HG03175 (cell line): ENCODE data around the gene KPRP.

Experiments used
- ATAC-seq: cut with Tn5 transposase; IDR thresholded peaks from one replicate; pipeline ENCODE4 v1.9.1; 2021; ENCODE audit warnings: mild to moderate bottlenecking, moderate library complexity; ENCODE audit not compliant: unreplicated experiment

Gene KPRP, protein sequence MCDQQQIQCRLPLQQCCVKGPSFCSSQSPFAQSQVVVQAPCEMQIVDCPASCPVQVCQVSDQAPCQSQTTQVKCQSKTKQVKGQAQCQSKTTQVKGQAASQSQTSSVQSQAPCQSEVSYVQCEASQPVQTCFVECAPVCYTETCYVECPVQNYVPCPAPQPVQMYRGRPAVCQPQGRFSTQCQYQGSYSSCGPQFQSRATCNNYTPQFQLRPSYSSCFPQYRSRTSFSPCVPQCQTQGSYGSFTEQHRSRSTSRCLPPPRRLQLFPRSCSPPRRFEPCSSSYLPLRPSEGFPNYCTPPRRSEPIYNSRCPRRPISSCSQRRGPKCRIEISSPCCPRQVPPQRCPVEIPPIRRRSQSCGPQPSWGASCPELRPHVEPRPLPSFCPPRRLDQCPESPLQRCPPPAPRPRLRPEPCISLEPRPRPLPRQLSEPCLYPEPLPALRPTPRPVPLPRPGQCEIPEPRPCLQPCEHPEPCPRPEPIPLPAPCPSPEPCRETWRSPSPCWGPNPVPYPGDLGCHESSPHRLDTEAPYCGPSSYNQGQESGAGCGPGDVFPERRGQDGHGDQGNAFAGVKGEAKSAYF

GRCh38 chr1:152757747-152758146 lies at the start of gene KPRP:
Gene KPRP, plus strand, starts transcription at chr1:152758025. Its CDS starts 1,564 bp downstream, at chr1:152759589.
- ATAC-seq: no peak

DNA sequence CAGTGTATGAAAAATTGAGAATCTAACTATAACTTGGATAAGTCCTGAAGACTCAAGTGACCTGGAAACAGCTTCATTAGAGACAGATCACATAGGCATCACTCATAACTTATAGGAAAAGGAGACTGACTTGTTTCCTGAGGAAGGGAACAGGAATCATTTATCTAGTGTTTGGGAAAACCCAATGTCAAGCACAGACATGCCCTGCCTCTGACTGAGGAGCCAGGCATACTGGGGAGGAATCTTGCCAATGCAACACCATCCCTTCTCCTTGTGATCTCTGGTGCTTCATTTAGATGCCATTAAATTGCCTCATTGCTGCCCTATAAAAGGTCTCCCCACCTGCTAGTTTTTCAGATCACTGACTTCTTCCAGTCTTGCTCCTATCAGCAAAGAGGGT lies 39.6 kb upstream of the KPRP start:
- ATAC-seq: no peak

DNA sequence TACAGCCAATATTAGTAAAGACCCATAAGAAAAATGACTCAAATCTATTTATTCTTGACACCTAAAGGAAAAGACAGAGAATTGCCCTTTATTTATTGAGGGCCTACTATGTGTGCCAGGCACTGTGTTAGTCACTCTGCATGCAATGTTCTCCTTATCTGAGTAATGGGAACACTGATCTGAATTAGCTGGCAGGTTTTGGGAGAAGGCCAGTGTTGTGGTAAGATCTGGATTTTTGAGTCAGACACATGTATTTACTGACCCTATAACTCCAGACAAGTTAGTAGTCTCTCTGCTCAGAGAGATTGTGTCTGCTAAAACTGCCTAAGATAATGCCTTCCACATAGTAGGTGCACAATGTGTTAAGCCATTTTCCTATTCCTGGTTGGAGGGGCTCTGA lies 32.6 kb upstream of the KPRP start:
- ATAC-seq: no peak

GRCh38 chr1:152728986-152729385 lies 28.8 kb upstream of the KPRP start:
- ATAC-seq: no peak

GRCh38 chr1:152735648-152736047 lies 22.2 kb upstream of the KPRP start:
- ATAC-seq: no peak

GRCh38 chr1:152737997-152738396 lies 19.8 kb upstream of the KPRP start:
- ATAC-seq: no peak

DNA sequence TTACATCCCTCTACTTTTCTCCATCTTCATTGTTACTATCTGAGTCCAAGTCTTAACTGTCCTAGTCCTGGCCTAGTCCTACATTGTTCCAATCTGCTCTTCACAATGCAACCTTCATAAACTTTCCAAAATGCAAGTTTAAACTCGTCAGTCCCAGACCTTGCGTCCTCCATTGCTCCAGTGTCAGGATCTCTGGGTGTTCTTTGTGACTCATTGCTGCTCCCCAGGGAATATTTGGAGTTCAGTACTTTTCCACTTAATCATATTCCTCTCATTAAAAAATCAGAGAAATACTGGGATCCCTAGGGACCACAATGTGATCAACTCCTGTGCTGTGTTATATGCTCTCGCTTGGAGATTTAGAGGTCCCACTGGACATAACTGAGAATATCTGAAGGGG lies 18.0 kb upstream of the KPRP start:
- no peak for ATAC-seq

- ATAC-seq: no peak
These were observed 16.2 kb upstream of the KPRP start for GRCh38 chr1:152741656-152742055.

DNA sequence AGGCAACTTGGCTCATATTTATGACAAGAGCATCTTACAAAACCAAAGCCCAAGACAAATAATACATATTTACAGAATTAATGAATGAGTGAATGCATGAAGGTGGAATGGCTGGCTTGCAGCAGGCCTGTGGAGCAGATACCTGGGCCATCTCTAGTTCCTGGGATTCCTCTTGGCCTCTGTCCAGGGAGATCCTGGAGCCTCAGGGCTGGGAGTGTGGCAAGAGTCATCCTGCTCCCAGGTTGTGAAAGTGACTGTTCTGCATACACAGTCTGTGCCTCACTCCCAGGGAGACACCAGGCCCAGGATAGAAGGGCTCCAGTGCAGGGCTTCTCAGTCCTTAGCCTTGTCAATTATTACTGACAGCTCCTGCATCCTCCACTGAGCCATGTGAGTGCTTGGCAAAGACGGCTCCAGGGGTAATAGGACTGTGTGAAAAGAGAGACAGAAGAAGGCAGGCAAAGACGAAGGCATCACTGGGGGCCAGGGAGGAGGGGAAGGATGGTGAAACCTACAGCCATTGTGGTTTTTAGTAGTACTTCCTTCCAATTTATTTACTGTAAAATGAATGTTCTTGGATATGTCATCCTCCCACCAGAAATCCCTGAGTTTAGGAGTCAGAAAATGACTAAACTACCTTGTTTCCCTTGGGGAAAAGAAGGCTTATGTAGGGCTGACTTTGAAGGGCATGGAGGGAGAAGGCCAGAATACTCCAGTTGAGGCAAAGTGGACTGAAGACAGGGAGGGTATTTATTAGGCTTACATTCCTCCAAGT lies 14.3 kb upstream of the KPRP start:
- ATAC-seq: no peak

- ATAC-seq: no peak
These were observed 12.5 kb upstream of the KPRP start for GRCh38 chr1:152745289-152745704.

DNA sequence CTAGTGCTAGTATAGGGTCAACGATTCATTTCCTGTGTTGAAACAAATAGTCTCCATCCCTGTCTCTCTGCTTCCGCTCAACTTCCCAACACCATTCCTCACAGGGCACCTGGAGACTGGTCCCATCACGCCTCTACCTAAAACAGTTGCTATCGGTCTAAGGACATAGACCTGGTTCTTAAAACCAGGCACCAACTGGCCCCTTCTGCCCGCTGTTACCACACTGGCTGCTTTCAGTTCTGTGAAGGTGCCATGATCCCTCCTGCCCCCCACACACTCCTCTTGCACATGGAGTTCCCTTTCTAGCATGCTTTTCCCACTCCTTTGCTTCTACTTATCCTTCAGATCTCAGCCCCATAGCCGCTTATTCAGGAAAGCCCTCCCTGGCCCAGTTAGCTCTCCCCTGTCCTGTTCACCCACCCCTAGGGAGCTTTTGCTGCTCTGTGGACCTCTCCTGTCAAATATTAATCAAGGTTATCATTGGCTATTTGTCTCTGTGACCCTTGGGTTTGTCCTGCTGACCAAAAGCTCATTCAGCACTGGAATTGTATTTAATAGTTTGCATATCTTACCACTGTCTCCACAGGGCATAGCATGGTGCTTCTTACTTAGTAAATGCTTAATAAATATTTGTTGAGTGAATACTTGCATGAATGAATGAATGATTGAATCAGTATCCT lies 11.9 kb upstream of the KPRP start:
- ATAC-seq: no peak

- ATAC-seq: no peak
These were observed 10.0 kb upstream of the KPRP start for GRCh38 chr1:152747831-152748230.

GRCh38 chr1:152752225-152752624 lies 5.6 kb upstream of the KPRP start:
- ATAC-seq: no peak

GRCh38 chr1:152753586-152753985 lies 4.2 kb upstream of the KPRP start:
- no peak for ATAC-seq

GRCh38 chr1:152756872-152757271 lies 953 bp upstream of the KPRP start:
- no peak for ATAC-seq

- no peak for ATAC-seq
These were observed 811 bp downstream of the KPRP start for GRCh38 chr1:152758636-152759035.

DNA sequence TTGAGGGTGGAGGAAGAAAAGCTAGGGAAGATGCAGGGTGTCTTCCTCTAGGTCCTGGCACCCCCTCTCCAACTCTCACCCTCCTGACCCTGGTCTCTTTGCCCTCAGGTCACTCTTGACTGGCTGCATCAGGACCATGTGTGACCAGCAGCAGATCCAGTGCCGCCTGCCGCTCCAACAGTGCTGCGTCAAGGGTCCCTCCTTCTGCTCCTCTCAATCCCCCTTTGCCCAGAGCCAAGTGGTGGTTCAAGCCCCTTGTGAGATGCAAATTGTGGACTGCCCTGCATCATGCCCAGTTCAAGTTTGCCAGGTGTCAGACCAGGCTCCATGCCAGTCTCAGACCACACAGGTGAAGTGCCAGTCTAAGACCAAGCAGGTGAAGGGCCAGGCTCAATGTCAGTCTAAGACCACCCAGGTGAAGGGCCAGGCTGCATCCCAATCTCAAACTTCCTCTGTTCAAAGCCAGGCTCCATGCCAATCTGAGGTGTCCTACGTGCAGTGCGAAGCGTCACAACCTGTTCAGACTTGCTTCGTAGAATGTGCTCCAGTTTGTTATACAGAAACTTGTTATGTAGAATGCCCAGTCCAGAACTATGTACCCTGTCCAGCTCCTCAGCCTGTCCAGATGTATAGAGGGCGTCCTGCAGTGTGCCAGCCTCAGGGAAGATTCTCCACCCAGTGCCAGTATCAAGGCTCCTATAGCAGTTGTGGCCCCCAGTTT lies 1.8 kb downstream of the KPRP start:
- no peak for ATAC-seq

- no peak for ATAC-seq
These were observed 2.8 kb downstream of the KPRP start for GRCh38 chr1:152760551-152761190.

GRCh38 chr1:152761609-152762213 lies 3.9 kb downstream of the KPRP start:
- no peak for ATAC-seq
